ENCODE results near the gene WFIKKN2. TPM values are rescaled to one million over a fixed set of nuclear protein-coding genes. Genes with fewer than 3 reads are reported as not detected.

The WFIKKN2 gene
- total and polyA plus RNA-seq, 2 donors (not counting 1 experiment from before 2014, with no cell fraction given): 0.02 to 0.33 TPM

DNA sequence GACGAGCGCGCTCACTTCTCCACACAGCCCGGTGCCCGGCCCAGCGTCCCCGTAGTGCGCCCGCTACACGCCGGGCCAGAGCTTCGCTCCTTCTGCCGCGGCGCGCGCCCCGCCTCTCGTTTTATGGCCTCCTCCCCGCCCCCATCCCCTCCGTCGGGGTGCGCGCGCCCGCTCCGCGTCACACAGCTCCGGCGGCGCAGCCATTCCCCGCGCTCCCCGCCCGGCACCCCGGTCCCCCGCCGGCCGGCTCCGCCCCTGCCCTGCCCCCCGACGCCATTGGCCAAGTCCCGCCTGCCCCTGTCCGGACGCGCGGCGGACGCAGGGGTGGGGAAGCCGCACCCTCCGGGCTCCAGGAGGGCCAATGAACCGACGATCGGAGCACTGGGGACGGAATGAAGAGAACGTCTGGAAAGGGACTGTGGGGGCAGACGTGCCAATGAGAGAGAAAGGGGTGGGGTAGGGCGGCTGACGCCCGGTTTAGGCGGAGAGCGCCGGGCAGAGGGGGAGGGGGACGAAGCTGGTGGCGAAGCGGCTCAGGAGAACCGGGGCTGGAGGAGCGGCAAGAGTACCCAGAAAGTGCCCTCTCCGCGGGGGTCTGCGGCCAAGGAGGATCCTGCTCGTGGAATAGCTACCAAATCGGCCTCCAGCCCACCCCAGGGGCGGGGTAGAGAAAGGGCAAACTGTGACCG lies 31.0 kb downstream of the WFIKKN2 start, which contains the start of gene TOB1:
TOB1 (minus strand) TSS at position 94 of the 689 bp plus-strand sequence. CDS start 2,337 bp downstream, outside the sequence.
- peaks cover 34% of the 10 kb centered on the region for H3K79me2 ChIP-seq (ENCODE audit: control insufficient read depth, insufficient read depth, low read length)
- TF ChIP-seq, protein P1, sequence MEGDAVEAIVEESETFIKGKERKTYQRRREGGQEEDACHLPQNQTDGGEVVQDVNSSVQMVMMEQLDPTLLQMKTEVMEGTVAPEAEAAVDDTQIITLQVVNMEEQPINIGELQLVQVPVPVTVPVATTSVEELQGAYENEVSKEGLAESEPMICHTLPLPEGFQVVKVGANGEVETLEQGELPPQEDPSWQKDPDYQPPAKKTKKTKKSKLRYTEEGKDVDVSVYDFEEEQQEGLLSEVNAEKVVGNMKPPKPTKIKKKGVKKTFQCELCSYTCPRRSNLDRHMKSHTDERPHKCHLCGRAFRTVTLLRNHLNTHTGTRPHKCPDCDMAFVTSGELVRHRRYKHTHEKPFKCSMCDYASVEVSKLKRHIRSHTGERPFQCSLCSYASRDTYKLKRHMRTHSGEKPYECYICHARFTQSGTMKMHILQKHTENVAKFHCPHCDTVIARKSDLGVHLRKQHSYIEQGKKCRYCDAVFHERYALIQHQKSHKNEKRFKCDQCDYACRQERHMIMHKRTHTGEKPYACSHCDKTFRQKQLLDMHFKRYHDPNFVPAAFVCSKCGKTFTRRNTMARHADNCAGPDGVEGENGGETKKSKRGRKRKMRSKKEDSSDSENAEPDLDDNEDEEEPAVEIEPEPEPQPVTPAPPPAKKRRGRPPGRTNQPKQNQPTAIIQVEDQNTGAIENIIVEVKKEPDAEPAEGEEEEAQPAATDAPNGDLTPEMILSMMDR (conservative IDR thresholded peaks at IDR 0.05 in 1 of 2, IDR thresholded peaks at IDR 0.05 in 1 of 2; ENCODE audit: low read depth in 1 of 2, low read length in 2 of 2): no peak
- TF ChIP-seq EZH2 (IDR thresholded peaks at IDR 0.05; ENCODE audit: low read length, missing control alignments): no peak

DNA sequence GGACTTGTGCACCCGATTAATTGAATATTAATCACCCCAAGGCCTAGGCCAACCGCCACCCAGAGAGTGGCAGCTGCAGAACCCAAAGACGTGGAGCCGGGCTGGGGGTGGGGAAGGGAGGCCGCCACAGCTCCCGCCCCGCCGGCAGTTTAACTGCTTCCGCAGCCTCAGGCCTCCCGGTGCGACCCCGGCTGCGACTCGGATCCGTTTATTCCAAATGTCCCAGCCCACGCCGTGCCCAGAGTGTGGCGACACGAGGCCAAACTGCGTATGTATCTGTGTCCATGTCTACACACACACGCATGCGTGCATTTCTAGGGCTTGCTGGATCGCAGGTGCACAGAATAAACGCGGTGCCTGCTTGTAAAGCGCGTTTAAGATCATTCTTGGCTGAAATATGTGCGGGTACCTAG lies 31.6 kb downstream of the WFIKKN2 start:
- Histone ChIP-seq H2AFZ (ENCODE audit: low read length) (peak overlapping the region; percentile 86), H3K9me3 (ENCODE audit: control insufficient read depth, insufficient read depth, low read depth, low read length) (no peaks in the 10 kb centered on the region), H3K4me3 (replicated peaks in 1 of 4; ENCODE audit: control extremely low read depth in 1 of 4, insufficient read depth in 1 of 4, low read depth in 3 of 4, low read length in 4 of 4) (peak overlapping the region; percentile 73 to 77 (median 74)), H4K20me1 (ENCODE audit: control insufficient read depth, extremely low read depth, insufficient read depth, low read length) (no peaks in the 10 kb centered on the region), H3K36me3 (ENCODE audit: control insufficient read depth, insufficient read depth, low read length) (peaks cover 7% of the 10 kb centered on the region), H3K4me2 (ENCODE audit: extremely low read depth, insufficient read depth, low read length) (peak overlapping the region; percentile 99), H3K9ac (ENCODE audit: insufficient read depth, low read length) (peak overlapping the region; percentile 86), H3K79me2 (ENCODE audit: control insufficient read depth, insufficient read depth, low read length) (peaks cover 34% of the 10 kb centered on the region), H3K27ac (ENCODE audit: insufficient read depth, low read length) (peak overlapping the region; percentile 97), H3K27me3 (ENCODE audit: control insufficient read depth, insufficient read depth, low read length) (no peaks in the 10 kb centered on the region), H3K4me1 (ENCODE audit: control insufficient read depth, extremely low read depth, insufficient read depth, low read length) (peaks cover 5% of the 10 kb centered on the region)
- no peak for TF ChIP-seq EZH2 (IDR thresholded peaks at IDR 0.05; ENCODE audit: low read length, missing control alignments)
- TF ChIP-seq, protein P1 (conservative IDR thresholded peaks at IDR 0.05 in 1 of 2, IDR thresholded peaks at IDR 0.05 in 1 of 2; ENCODE audit: low read depth in 1 of 2, low read length in 2 of 2): no peak
- DNase-seq (ENCODE audit: low read depth in 2 of 2): no peak

More for the DNA sequence above, 31.0 kb downstream of the WFIKKN2 start, which contains the start of gene TOB1:
- Histone ChIP-seq H3K36me3 (ENCODE audit: control insufficient read depth, insufficient read depth, low read length) (peaks cover 7% of the 10 kb centered on the region), H3K4me2 (ENCODE audit: extremely low read depth, insufficient read depth, low read length) (peak within 1 kb of the TSS; percentile 99), H3K4me3 (replicated peaks in 1 of 4; ENCODE audit: control extremely low read depth in 1 of 4, insufficient read depth in 1 of 4, low read depth in 3 of 4, low read length in 4 of 4) (peak within 1 kb of the TSS; percentile 94 to 98 (median 96)), H3K9ac (ENCODE audit: insufficient read depth, low read length) (peak within 1 kb of the TSS; percentile 86), H2AFZ (ENCODE audit: low read length) (peak within 1 kb of the TSS; percentile 86), H3K27ac (ENCODE audit: insufficient read depth, low read length) (peak within 1 kb of the TSS; percentile 97), H3K4me1 (ENCODE audit: control insufficient read depth, extremely low read depth, insufficient read depth, low read length) (peaks cover 5% of the 10 kb centered on the region), H3K27me3 (ENCODE audit: control insufficient read depth, insufficient read depth, low read length) (no peaks in the 10 kb centered on the region), H4K20me1 (ENCODE audit: control insufficient read depth, extremely low read depth, insufficient read depth, low read length) (no peaks in the 10 kb centered on the region), H3K9me3 (ENCODE audit: control insufficient read depth, insufficient read depth, low read depth, low read length) (no peaks in the 10 kb centered on the region)
- peak; percentile 94 to 96 for DNase-seq (ENCODE audit: low read depth in 2 of 2)

GRCh38 chr17:50867363-50868139 lies 32.2 kb downstream of the WFIKKN2 start:
- Histone ChIP-seq H3K79me2 (ENCODE audit: control insufficient read depth, insufficient read depth, low read length) (peaks cover 34% of the 10 kb centered on the region), H3K27me3 (ENCODE audit: control insufficient read depth, insufficient read depth, low read length) (no peaks in the 10 kb centered on the region), H3K27ac (ENCODE audit: insufficient read depth, low read length) (peak overlapping the region; percentile 97), H3K4me1 (ENCODE audit: control insufficient read depth, extremely low read depth, insufficient read depth, low read length) (peaks cover 5% of the 10 kb centered on the region), H3K36me3 (ENCODE audit: control insufficient read depth, insufficient read depth, low read length) (peaks cover 7% of the 10 kb centered on the region), H2AFZ (ENCODE audit: low read length) (peak overlapping the region; percentile 86), H3K9ac (ENCODE audit: insufficient read depth, low read length) (peak overlapping the region; percentile 86), H3K9me3 (ENCODE audit: control insufficient read depth, insufficient read depth, low read depth, low read length) (no peaks in the 10 kb centered on the region), H3K4me3 (replicated peaks in 1 of 4; ENCODE audit: control extremely low read depth in 1 of 4, insufficient read depth in 1 of 4, low read depth in 3 of 4, low read length in 4 of 4) (peak overlapping the region; percentile 73 to 77 (median 74)), H3K4me2 (ENCODE audit: extremely low read depth, insufficient read depth, low read length) (peak overlapping the region; percentile 99), H4K20me1 (ENCODE audit: control insufficient read depth, extremely low read depth, insufficient read depth, low read length) (no peaks in the 10 kb centered on the region)
- no peak for TF ChIP-seq EZH2 (IDR thresholded peaks at IDR 0.05; ENCODE audit: low read length, missing control alignments)
- TF ChIP-seq, protein P1 (conservative IDR thresholded peaks at IDR 0.05 in 1 of 2, IDR thresholded peaks at IDR 0.05 in 1 of 2; ENCODE audit: low read depth in 1 of 2, low read length in 2 of 2): no peak
- peak; percentile 94 to 96 for DNase-seq (ENCODE audit: low read depth in 2 of 2)
